Tibial artery (tissue), 4 donors: ENCODE results near the gene ESRRB.

Experiments used
- DNase-seq, 2 donors: peaks; one replicate each; pipeline ENCODE4 v3.0.0-alpha.2; 2019
- H3K27ac ChIP-seq, 2 donors: fragments of 200-600 bp; sonication (generic) in 1 of 2; 1 replicate in 1 of 2; 2 replicates in 1 of 2; pipeline ENCODE4 v1.5.1; 2018 to 2019; ENCODE audit warnings: mild to moderate bottlenecking in 1 of 2
- H3K27me3 ChIP-seq, 2 donors: fragments of 200-600 bp; sonication (generic) in 1 of 2; one replicate each; pipeline versions ENCODE4 v1.5.1 to v1.6.0; 2016 to 2019
- H3K36me3 ChIP-seq, 3 donors: fragments of 200-600 bp; sonication (generic) in 2 of 3; one replicate each; pipeline ENCODE4 v1.5.1; 2016 to 2019; ENCODE audit warnings: mild to moderate bottlenecking in 2 of 3
- H3K4me1 ChIP-seq, 4 donors: fragments of 200-600 bp; sonication (generic) in 2 of 4; 1 replicate in 3 of 4; 2 replicates in 1 of 4; pipeline ENCODE4 v1.5.1; 2016 to 2019
- H3K4me3 ChIP-seq, 2 donors: fragments of 200-600 bp; sonication (generic) in 1 of 2; 1 replicate in 1 of 2; 2 replicates in 1 of 2; pipeline ENCODE4 v1.5.1; 2018 to 2019; ENCODE audit warnings: mild to moderate bottlenecking in 2 of 2
- H3K9me3 ChIP-seq, 3 donors: fragments of 200-600 bp; sonication (generic) in 1 of 3; one replicate each; pipeline ENCODE4 v1.5.1; 2016 to 2019
- intact Hi-C: fragments of 100-400 bp; cut with DNase I; formaldehyde crosslinking; loops from one replicate; pipeline ENCODE4 v1.15.0; 2023; ENCODE audit warnings: low total_unique reads
- TF ChIP-seq, protein P1 (sequence below), 2 experiments: fragments of 200-600 bp in 1 of 2; fragments of 450-650 bp in 1 of 2; IDR thresholded peaks; one replicate each; pipeline ENCODE4 v1.5.1; 2017 to 2019; ENCODE audit warnings: antibody characterized with exemption in 2 of 2, mild to moderate bottlenecking in 1 of 2, moderate library complexity in 1 of 2

The ESRRB gene

DNA sequence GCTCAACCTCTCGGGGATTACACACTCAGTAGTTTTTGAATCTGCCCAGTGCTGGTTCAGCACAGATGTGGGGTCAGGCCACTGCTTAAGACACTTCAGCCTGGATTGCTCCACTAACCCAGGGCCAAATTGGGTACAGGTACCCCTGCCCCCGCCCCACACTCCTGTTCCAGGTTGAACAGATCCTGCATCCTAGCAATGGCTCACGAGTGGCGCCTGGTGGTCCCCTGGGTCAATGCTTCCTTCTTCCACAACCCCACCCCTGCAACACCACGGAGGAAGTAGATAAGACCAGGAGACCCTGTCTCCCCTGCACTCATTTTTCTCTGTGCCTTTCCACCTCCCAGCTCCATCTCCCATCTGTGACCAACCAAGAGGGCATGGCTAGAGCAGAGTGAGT is 108.4 kb downstream of the ESRRB start:
- H3K27ac ChIP-seq: no peak overlapping the region
- no peaks in the 10 kb centered on the region for H3K36me3 ChIP-seq
- intact Hi-C loops: no loop called here
- no peaks in the 10 kb centered on the region for H3K27me3 ChIP-seq
- TF ChIP-seq, protein P1, sequence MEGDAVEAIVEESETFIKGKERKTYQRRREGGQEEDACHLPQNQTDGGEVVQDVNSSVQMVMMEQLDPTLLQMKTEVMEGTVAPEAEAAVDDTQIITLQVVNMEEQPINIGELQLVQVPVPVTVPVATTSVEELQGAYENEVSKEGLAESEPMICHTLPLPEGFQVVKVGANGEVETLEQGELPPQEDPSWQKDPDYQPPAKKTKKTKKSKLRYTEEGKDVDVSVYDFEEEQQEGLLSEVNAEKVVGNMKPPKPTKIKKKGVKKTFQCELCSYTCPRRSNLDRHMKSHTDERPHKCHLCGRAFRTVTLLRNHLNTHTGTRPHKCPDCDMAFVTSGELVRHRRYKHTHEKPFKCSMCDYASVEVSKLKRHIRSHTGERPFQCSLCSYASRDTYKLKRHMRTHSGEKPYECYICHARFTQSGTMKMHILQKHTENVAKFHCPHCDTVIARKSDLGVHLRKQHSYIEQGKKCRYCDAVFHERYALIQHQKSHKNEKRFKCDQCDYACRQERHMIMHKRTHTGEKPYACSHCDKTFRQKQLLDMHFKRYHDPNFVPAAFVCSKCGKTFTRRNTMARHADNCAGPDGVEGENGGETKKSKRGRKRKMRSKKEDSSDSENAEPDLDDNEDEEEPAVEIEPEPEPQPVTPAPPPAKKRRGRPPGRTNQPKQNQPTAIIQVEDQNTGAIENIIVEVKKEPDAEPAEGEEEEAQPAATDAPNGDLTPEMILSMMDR (IDR thresholded peaks at IDR 0.05): no peak
- no peaks in the 10 kb centered on the region for H3K4me1 ChIP-seq
- DNase-seq: no peak
- H3K9me3 ChIP-seq: no peaks in the 10 kb centered on the region
- H3K4me3 ChIP-seq: no peak overlapping the region

DNA sequence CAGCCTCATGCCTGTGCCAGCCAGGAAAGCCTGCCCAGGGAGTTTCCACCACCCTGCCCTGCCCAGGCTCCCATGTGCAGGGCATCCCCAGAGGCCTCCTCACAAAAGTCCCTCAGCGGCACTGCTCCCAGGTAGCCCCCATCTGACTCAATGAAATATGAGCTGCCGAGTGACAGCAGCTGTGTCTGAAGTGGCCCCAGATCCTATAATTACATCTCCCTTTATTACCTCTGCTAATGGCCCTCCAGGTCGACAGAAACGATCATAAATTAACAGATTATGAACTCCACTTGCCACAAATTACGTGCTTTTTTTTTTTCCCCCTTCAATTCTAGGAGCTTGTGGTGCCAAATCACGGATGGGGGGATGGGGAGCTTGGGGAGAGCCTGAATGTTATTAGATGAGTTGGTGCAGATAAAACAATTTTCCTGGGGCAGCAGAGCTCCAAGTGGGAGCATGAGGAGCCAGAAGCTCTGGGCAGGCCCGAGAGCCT is 110.4 kb downstream of the ESRRB start:
- Histone ChIP-seq H3K36me3 (no peaks in the 10 kb centered on the region), H3K4me1 (no peaks in the 10 kb centered on the region), H3K9me3 (no peaks in the 10 kb centered on the region), H3K27me3 (peaks cover 0 to under 1% of the 10 kb centered on the region in 2 donors), H3K4me3 (no peak overlapping the region), H3K27ac (no peak overlapping the region)
- no peak for DNase-seq
- intact Hi-C loops: no loop called here
- TF ChIP-seq, protein P1 (IDR thresholded peaks at IDR 0.05): no peak

GRCh38 chr14:76488551-76488950 is 112.6 kb downstream of the ESRRB start:
- Histone ChIP-seq H3K4me1 (no peaks in the 10 kb centered on the region), H3K27me3 (peaks cover 0 to 4% of the 10 kb centered on the region in 2 donors), H3K36me3 (no peaks in the 10 kb centered on the region), H3K27ac (no peak overlapping the region), H3K9me3 (no peaks in the 10 kb centered on the region), H3K4me3 (no peak overlapping the region)
- TF ChIP-seq, protein P1 (IDR thresholded peaks at IDR 0.05): no peak
- no peak for DNase-seq
- intact Hi-C loops: no loop called here

DNA sequence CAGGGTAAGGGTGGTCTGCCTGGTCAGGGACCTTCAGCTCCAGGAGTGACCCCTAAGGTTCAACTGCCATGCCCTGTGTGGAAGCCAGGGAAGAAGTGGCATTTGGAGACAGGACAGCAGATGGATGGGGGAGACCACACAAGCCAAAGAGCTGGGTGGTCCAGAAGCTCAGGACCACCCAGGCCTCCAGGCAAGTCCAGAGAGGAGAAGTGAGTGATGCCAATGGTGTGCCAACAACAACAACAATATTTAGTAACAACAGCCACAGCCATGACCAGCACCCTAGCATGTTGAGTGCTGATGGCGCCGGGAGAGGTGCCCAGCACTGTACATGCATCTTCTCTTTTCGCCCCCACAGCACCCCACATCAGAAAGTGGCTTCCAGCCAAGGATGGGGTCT is 113.7 kb downstream of the ESRRB start:
- Histone ChIP-seq H3K27ac (no peak overlapping the region), H3K4me1 (no peaks in the 10 kb centered on the region), H3K9me3 (no peaks in the 10 kb centered on the region), H3K4me3 (no peak overlapping the region), H3K36me3 (no peaks in the 10 kb centered on the region), H3K27me3 (peaks cover 0 to 4% of the 10 kb centered on the region in 2 donors)
- no peak for DNase-seq
- intact Hi-C loops: no loop called here
- TF ChIP-seq, protein P1 (IDR thresholded peaks at IDR 0.05): no peak

- TF ChIP-seq, protein P1 (IDR thresholded peaks at IDR 0.05): no peak
- no peaks in the 10 kb centered on the region for H3K9me3 ChIP-seq
- H3K4me3 ChIP-seq: no peak overlapping the region
- H3K27ac ChIP-seq: no peak overlapping the region
- peaks cover 0 to 4% of the 10 kb centered on the region in 2 donors for H3K27me3 ChIP-seq
- DNase-seq: no peak
- H3K4me1 ChIP-seq: no peaks in the 10 kb centered on the region
- no peaks in the 10 kb centered on the region for H3K36me3 ChIP-seq
- intact Hi-C loops: no loop called here
Observed at GRCh38 chr14:76490111-76490510, 114.2 kb downstream of the ESRRB start.

DNA sequence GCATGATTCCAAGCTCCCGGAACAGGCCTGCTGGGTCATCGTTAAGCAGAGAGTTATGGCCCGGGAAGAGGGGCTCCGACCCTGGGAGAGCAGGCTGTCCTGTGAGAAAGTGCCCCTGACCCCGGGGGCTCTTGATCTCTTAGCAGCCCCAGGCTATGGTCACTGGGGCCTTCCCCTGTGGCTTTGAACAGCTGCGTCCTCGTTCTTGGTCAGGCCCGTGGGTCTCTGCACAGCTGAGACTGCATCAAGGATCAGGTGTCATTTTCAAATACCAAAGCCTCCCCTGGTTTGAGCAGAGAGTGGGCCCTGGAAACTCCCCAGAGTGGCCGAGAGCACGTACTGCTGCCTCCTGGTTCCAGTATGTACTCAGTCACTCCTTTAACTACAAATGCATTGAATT is 114.8 kb downstream of the ESRRB start:
- DNase-seq: no peak
- H3K4me3 ChIP-seq: no peak overlapping the region
- H3K4me1 ChIP-seq: no peaks in the 10 kb centered on the region
- TF ChIP-seq, protein P1 (IDR thresholded peaks at IDR 0.05): no peak
- no peaks in the 10 kb centered on the region for H3K9me3 ChIP-seq
- peaks cover 0 to 4% of the 10 kb centered on the region in 2 donors for H3K27me3 ChIP-seq
- H3K27ac ChIP-seq: no peak overlapping the region
- no peaks in the 10 kb centered on the region for H3K36me3 ChIP-seq
- intact Hi-C loops: no loop called here
